Measurements from ENCODE around the gene PGLYRP2.

DNA sequence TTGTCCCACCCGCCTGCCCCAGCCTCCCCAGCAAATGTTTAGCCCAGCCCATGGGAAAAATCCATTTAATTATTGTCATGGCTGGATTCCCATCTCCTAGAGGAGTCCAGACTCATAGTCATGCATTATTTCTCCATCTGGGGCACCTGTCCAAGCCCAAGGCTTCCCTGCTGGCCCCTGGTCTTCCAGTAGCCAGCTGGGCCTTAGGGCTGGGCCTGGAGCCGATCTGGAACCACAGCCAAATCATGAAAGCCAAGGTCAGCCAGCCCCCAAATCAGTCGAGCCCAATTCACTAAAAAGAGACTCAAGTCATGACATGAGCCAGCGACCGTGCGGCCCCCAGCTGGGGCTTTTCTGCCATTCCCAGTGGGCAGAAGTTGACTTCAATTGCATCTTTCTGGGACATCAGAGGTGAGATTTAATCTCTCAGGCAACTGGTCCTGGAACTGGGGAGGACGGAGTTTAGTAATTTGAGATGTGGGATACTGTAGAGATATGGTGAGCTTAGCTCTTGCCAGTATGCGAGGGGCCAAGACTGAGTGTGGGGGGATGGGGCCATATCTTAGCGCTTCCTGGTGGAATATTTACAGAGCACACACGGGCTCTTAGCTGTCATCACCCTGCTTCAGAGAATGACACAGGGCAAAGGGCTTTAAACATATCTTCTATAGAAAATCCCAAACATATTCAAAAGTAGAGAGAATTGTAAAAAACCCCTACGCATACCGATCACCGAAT lies 9.4 kb upstream of the PGLYRP2 start:
- TF ChIP-seq POLR2A (IDR thresholded peaks at IDR 0.05; ENCODE audit: extremely low read depth, insufficient read length) (no peak), MAX (IDR thresholded peaks at IDR 0.05; ENCODE audit: low read depth, low read length) (no peak)
- TF ChIP-seq, protein P1, sequence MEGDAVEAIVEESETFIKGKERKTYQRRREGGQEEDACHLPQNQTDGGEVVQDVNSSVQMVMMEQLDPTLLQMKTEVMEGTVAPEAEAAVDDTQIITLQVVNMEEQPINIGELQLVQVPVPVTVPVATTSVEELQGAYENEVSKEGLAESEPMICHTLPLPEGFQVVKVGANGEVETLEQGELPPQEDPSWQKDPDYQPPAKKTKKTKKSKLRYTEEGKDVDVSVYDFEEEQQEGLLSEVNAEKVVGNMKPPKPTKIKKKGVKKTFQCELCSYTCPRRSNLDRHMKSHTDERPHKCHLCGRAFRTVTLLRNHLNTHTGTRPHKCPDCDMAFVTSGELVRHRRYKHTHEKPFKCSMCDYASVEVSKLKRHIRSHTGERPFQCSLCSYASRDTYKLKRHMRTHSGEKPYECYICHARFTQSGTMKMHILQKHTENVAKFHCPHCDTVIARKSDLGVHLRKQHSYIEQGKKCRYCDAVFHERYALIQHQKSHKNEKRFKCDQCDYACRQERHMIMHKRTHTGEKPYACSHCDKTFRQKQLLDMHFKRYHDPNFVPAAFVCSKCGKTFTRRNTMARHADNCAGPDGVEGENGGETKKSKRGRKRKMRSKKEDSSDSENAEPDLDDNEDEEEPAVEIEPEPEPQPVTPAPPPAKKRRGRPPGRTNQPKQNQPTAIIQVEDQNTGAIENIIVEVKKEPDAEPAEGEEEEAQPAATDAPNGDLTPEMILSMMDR (IDR thresholded peaks at IDR 0.05; ENCODE audit: low read depth, low read length), result no peak
